Ovary (tissue), 3 donors: ENCODE data around the gene RAD50.

Source experiments
- EP300 ChIP-seq: sonication (generic); formaldehyde crosslinking; IDR thresholded peaks from one replicate; pipeline ENCODE4 v1.6.1; 2017; ENCODE audit warnings: antibody characterized with exemption
- POLR2A ChIP-seq: fragments of 450-650 bp; IDR thresholded peaks from one replicate; pipeline ENCODE4 v1.6.1; 2017; ENCODE audit warnings: antibody characterized with exemption, mild to moderate bottlenecking, moderate library complexity
- TF ChIP-seq, protein P1 (sequence below), 3 donors: fragments of 450-650 bp in 2 of 3; fragments of 200-600 bp in 1 of 3; IDR thresholded peaks; one replicate each; pipeline versions ENCODE4 v1.5.1 to v1.8.0; 2016 to 2022; ENCODE audit warnings: antibody characterized with exemption in 3 of 3, mild to moderate bottlenecking in 1 of 3
- donor health status: DM: no; HTN: no; CAD: no.

DNA sequence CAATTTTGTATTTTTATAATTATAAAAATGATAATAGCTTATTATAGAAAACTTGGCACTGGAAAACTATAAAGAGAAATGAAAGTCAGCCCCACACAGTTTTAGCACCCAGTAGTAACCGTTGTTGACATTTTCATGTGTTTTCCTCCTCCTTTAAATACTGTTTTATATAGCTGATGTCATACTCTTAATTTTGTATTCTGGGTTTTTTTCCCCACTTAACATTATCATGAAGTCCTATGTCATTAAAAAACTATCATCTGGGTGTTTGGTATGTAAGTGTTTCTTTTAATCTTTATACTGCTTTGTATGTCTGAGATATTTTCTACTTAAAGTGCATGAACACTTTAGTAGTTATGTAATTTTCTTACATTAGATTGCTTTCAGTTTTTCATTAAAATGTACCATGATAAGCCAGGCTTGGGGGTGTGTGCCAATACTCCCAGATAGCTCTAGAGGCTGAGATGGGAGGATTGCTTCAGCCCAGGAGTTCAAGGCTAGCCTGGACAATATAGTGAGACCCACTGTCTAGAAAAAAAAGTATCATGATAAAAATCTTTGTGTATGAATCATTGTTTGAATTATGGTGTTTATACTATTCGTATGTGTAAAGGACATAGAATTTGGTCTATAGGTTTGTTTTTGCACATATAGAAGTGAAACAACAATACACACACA lies 2.7 kb downstream of the RAD50 start:
- TF ChIP-seq, protein P1, sequence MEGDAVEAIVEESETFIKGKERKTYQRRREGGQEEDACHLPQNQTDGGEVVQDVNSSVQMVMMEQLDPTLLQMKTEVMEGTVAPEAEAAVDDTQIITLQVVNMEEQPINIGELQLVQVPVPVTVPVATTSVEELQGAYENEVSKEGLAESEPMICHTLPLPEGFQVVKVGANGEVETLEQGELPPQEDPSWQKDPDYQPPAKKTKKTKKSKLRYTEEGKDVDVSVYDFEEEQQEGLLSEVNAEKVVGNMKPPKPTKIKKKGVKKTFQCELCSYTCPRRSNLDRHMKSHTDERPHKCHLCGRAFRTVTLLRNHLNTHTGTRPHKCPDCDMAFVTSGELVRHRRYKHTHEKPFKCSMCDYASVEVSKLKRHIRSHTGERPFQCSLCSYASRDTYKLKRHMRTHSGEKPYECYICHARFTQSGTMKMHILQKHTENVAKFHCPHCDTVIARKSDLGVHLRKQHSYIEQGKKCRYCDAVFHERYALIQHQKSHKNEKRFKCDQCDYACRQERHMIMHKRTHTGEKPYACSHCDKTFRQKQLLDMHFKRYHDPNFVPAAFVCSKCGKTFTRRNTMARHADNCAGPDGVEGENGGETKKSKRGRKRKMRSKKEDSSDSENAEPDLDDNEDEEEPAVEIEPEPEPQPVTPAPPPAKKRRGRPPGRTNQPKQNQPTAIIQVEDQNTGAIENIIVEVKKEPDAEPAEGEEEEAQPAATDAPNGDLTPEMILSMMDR (IDR thresholded peaks at IDR 0.05): no peak
- TF ChIP-seq POLR2A (no peak), EP300 (no peak)
